Mucosa of gallbladder (tissue), 1 donor: ENCODE data around the gene SYT6. TPM values are rescaled to one million over a fixed set of nuclear protein-coding genes. Genes with fewer than 3 reads are reported as not detected.

Experiments
- DNase-seq: peaks from one replicate; pipeline ENCODE4 v3.0.0-alpha.2; 2020; ENCODE audit warnings: low spot score
- total RNA-seq: library from RNA; stranded (reverse); gene quantifications from one replicate; pipeline ENCODE4 v1.2.1, GENCODE V29; 2021
- donor health status: DM: no; HTN: no; CAD: no.

SYT6 gene
- 1.4 TPM for total RNA-seq

- no peak for DNase-seq
These were observed at the start of gene SYT6 for GRCh38 chr1:114153261-114154145. SYT6 (minus strand) TSS chr1:114153869; CDS start chr1:114153772, 97 bp downstream.

GRCh38 chr1:114201486-114201885 lies 47.8 kb upstream of the SYT6 start:
- DNase-seq, result no peak

GRCh38 chr1:114199017-114199594 lies 45.4 kb upstream of the SYT6 start:
- no peak for DNase-seq

- DNase-seq, result no peak
These were observed 43.6 kb upstream of the SYT6 start for GRCh38 chr1:114196992-114197907.

GRCh38 chr1:114195819-114196218 lies 42.1 kb upstream of the SYT6 start:
- no peak for DNase-seq

GRCh38 chr1:114192328-114192727 lies 38.7 kb upstream of the SYT6 start:
- no peak for DNase-seq

- DNase-seq, result no peak
These were observed 35.7 kb upstream of the SYT6 start for GRCh38 chr1:114189398-114189797.

- DNase-seq, result no peak
These were observed 27.7 kb upstream of the SYT6 start for GRCh38 chr1:114181356-114181755.

GRCh38 chr1:114180742-114181141 lies 27.1 kb upstream of the SYT6 start:
- no peak for DNase-seq

GRCh38 chr1:114178936-114179335 lies 25.3 kb upstream of the SYT6 start:
- DNase-seq, result no peak

- no peak for DNase-seq
These were observed 23.6 kb upstream of the SYT6 start for GRCh38 chr1:114177282-114177681.

GRCh38 chr1:114176366-114176765 lies 22.7 kb upstream of the SYT6 start:
- DNase-seq, result no peak

GRCh38 chr1:114173680-114174079 lies 20.0 kb upstream of the SYT6 start:
- DNase-seq, result no peak

- no peak for DNase-seq
These were observed 15.8 kb upstream of the SYT6 start for GRCh38 chr1:114169509-114169908.

- no peak for DNase-seq
These were observed 13.6 kb upstream of the SYT6 start for GRCh38 chr1:114167226-114167625.

GRCh38 chr1:114164840-114165543 lies 11.3 kb upstream of the SYT6 start:
- DNase-seq, result no peak

- no peak for DNase-seq
These were observed 6.3 kb upstream of the SYT6 start for GRCh38 chr1:114159941-114160340.

GRCh38 chr1:114157275-114157660 lies 3.6 kb upstream of the SYT6 start:
- no peak for DNase-seq

- no peak for DNase-seq
These were observed 3.0 kb upstream of the SYT6 start for GRCh38 chr1:114156538-114157274.

GRCh38 chr1:114155706-114156105 lies 2.0 kb upstream of the SYT6 start:
- no peak for DNase-seq

- DNase-seq, result no peak
These were observed 1.3 kb upstream of the SYT6 start for GRCh38 chr1:114154963-114155322.
